SK-N-SH (cell line): ENCODE measurements around the gene ASTN2. TPM values are rescaled to one million over a fixed set of nuclear protein-coding genes. Genes with fewer than 3 reads are reported as not detected.

Source experiments
- CTCF ChIA-PET: fragments of 300-600, 350-600 bp; formaldehyde crosslinking; extraction: SDS; loops from one replicate; lab custom pipeline; 2021; lab: Yijun Ruan, JAX
- POLR2A ChIA-PET: fragments of 350-600 bp; sonication (Branson Sonifier 250); formaldehyde crosslinking; extraction: SDS; loops from one replicate; lab custom pipeline; 2020; ENCODE audit warnings: antibody characterized with exemption, inconsistent platforms; lab: Yijun Ruan, JAX
- DNase-seq: peaks from one replicate; pipeline ENCODE4 v3.0.0; 2012
- H2AFZ ChIP-seq: fragments of 200-600 bp; sonication (generic); 2 replicates; pipeline ENCODE4 v1.8.1; 2016; ENCODE audit warnings: antibody characterized with exemption, mild to moderate bottlenecking, low read depth
- H3F3A ChIP-seq: fragments of 200-600 bp; sonication (generic); replicated peaks from 2 replicates; pipeline ENCODE3; 2016; ENCODE audit warnings: antibody characterized with exemption, mild to moderate bottlenecking; ENCODE audit not compliant: insufficient read depth
- H3K27ac ChIP-seq, 2 experiments: fragments of 200-500 bp in 1 of 2; fragments of 200-600 bp in 1 of 2; sonication (Bioruptor generic) in 1 of 2; sonication (generic), shearing (Covaris generic) in 1 of 2; 2 replicates each; pipeline versions ENCODE4 v1.5.1 to v1.6.1; 2014 to 2016; ENCODE audit warnings: low read depth in 2 of 2, inconsistent platforms in 1 of 2, low read length in 1 of 2, mild to moderate bottlenecking in 1 of 2, mixed read lengths in 1 of 2
- H3K27me3 ChIP-seq: fragments of 200-600 bp; sonication (generic), shearing (Covaris generic); 2 replicates; pipeline ENCODE4 v1.6.1; 2016; ENCODE audit warnings: mixed run types; ENCODE audit not compliant: insufficient read depth
- H3K36me3 ChIP-seq, 2 experiments: fragments of 200-500 bp in 1 of 2; fragments of 200-600 bp in 1 of 2; sonication (Bioruptor generic) in 1 of 2; sonication (generic) in 1 of 2; replicated peaks in 1 of 2; 2 replicates each; pipeline versions ENCODE3 to v1.5.1; 2014 to 2016; ENCODE audit warnings: low read length in 1 of 2, mild to moderate bottlenecking in 1 of 2; ENCODE audit not compliant: insufficient read depth in 2 of 2, control insufficient read depth in 1 of 2
- H3K4me1 ChIP-seq, 2 experiments: fragments of 200-500 bp in 1 of 2; fragments of 200-600 bp in 1 of 2; sonication (Bioruptor generic) in 1 of 2; sonication (generic), shearing (Covaris generic) in 1 of 2; 2 replicates each; pipeline versions ENCODE4 v1.5.1 to v1.6.1; 2014 to 2016; ENCODE audit warnings: low read depth in 1 of 2, low read length in 1 of 2, mixed run types in 1 of 2; ENCODE audit not compliant: insufficient read depth in 2 of 2, control insufficient read depth in 1 of 2
- H3K4me2 ChIP-seq: fragments of 200-600 bp; sonication (generic), shearing (Covaris generic); 2 replicates; pipeline ENCODE4 v1.6.1; 2017; ENCODE audit warnings: mixed run types
- H3K4me3 ChIP-seq, 2 experiments: fragments of 200-500 bp in 1 of 2; fragments of 200-600 bp in 1 of 2; sonication (Bioruptor generic) in 1 of 2; sonication (generic), shearing (Covaris generic) in 1 of 2; 2 replicates each; pipeline versions ENCODE4 v1.5.1 to v1.8.1; 2014 to 2016; ENCODE audit warnings: low read depth in 2 of 2, inconsistent platforms in 1 of 2, low read length in 1 of 2, mild to moderate bottlenecking in 1 of 2, mixed read lengths in 1 of 2, moderate library complexity in 1 of 2
- H3K79me2 ChIP-seq: fragments of 200-600 bp; sonication (generic); 2 replicates; pipeline ENCODE4 v1.8.1; 2017; ENCODE audit warnings: mild to moderate bottlenecking; ENCODE audit not compliant: insufficient read depth
- H3K9ac ChIP-seq: fragments of 200-600 bp; sonication (generic); 2 replicates; pipeline ENCODE4 v1.6.1; 2017; ENCODE audit warnings: mixed run types
- H3K9me2 ChIP-seq: fragments of 200-600 bp; sonication (generic); 2 replicates; pipeline ENCODE4 v1.6.1; 2017; ENCODE audit warnings: mixed run types
- H3K9me3 ChIP-seq: fragments of 200-600 bp; sonication (generic); 2 replicates; pipeline ENCODE4 v1.6.1; 2017; ENCODE audit warnings: mixed run types, mild to moderate bottlenecking, moderate library complexity
- H4K20me1 ChIP-seq: fragments of 200-600 bp; sonication (generic); 2 replicates; pipeline ENCODE4 v1.6.1; 2017; ENCODE audit warnings: mild to moderate bottlenecking, mixed run types; ENCODE audit not compliant: insufficient read depth
- ELF1 ChIP-seq: IDR thresholded peaks from 2 replicates; pipeline ENCODE4 v1.4.0; 2012
- FOXM1 ChIP-seq: IDR thresholded peaks from 2 replicates; pipeline ENCODE4 v1.4.0; 2012; ENCODE audit warnings: low read depth, mild to moderate bottlenecking
- GABPA ChIP-seq: IDR thresholded peaks from 2 replicates; pipeline ENCODE4 v1.4.0; 2012; ENCODE audit warnings: low read depth, mild to moderate bottlenecking
- GATA2 ChIP-seq: sonication (generic); formaldehyde crosslinking; IDR thresholded peaks from 2 replicates; pipeline ENCODE4 v1.5.0; 2020; ENCODE audit warnings: mild to moderate bottlenecking, missing genetic modification reagents
- IRF3 ChIP-seq: fragments of 150-350 bp; IDR thresholded peaks from 2 replicates; pipeline ENCODE4 v1.6.1; 2016; ENCODE audit warnings: mild to moderate bottlenecking, low read depth, low read length
- MEF2A ChIP-seq: IDR thresholded peaks from 2 replicates; pipeline ENCODE4 v1.4.0; 2012; ENCODE audit warnings: low read depth, borderline replicate concordance
- NFIC ChIP-seq: IDR thresholded peaks from 2 replicates; pipeline ENCODE4 v1.4.0; 2012; ENCODE audit warnings: borderline replicate concordance
- NRF1 ChIP-seq: IDR thresholded peaks from 2 replicates; pipeline ENCODE4 v1.6.1; 2012; ENCODE audit warnings: low read depth, mild to moderate bottlenecking, low read length
- RXRA ChIP-seq: IDR thresholded peaks from 2 replicates; pipeline ENCODE4 v1.4.0; 2012; ENCODE audit warnings: low read depth, mild to moderate bottlenecking, borderline replicate concordance
- TCF12 ChIP-seq: IDR thresholded peaks from 2 replicates; pipeline ENCODE4 v1.4.0; 2012
- WGBS: methylation state at CpG from one replicate; pipeline ENCODE4 v1.1.6; 2017; ENCODE audit warnings: low lambda C conversion rate; 5-methylcytosine and 5-hydroxymethylcytosine counted together
- polyA plus RNA-seq, 3 experiments: library from polyadenylated mRNA; depleted of rRNA; stranded (reverse); fragments of >200 nt; gene quantifications; 2 replicates each; pipeline ENCODE4 v1.2.3, GENCODE V29; 2012

The ASTN2 gene
- polyA plus RNA-seq, 1 of the 3 experiments (the other 2 are of a cell fraction): 6.6 TPM

DNA sequence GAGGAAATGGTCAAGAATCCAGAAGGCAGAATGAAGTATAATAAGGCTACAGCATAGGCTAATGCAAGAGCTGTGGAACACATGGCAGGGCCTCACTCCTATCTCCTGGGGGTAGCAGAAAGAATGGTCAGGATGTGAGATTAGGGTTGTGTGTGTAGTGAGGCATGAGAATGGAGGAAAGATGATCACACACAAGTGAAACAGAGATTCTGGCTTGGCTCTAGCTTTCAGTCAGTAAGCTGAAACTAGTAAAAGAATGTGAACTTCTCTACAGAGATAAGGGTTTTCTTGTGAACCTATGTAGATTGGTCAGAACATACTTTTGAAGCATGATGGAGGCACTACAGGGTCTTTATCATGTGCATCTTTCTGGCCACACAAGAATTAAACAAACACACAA, 298.8 kb downstream of the ASTN2 start:
- Histone ChIP-seq H3K4me1 (no peaks in the 10 kb centered on the region; a peak in 2 of 4 replicates), H3K27me3 (no peaks in the 10 kb centered on the region), H3F3A (no peaks in the 10 kb centered on the region), H3K9me2 (no peaks in the 10 kb centered on the region), H2AFZ (no peak overlapping the region), H3K36me3 (no peaks in the 10 kb centered on the region), H3K9ac (no peak overlapping the region), H3K4me2 (no peak overlapping the region), H3K27ac (no peak overlapping the region), H3K9me3 (no peaks in the 10 kb centered on the region), H4K20me1 (no peaks in the 10 kb centered on the region), H3K79me2 (no peaks in the 10 kb centered on the region), H3K4me3 (no peak overlapping the region)
- DNase-seq: no peak
- CTCF ChIA-PET: interaction anchor here (0.7 to 1.6 kb wide), 5 partner anchors 9 to 295 kb away, joined by 3 to 4 read pairs (median 3); no protein-coding TSS in a partner anchor
- POLR2A ChIA-PET: no interaction called here
- TF ChIP-seq TCF12 (no peak), MEF2A (no peak), FOXM1 (no peak), NFIC (no peak), GABPA (no peak), RXRA (no peak)

GRCh38 chr9:117114768-117115167, 300.1 kb downstream of the ASTN2 start:
- Histone ChIP-seq H3K4me1 (peaks cover 0 to 6% of the 10 kb centered on the region in 2 experiments; a peak in 2 of 4 replicates), H3K36me3 (no peaks in the 10 kb centered on the region), H3F3A (no peaks in the 10 kb centered on the region), H2AFZ (no peak overlapping the region), H4K20me1 (no peaks in the 10 kb centered on the region), H3K27ac (no peak overlapping the region), H3K4me3 (no peak overlapping the region)
- TF ChIP-seq GATA2 (CRISPR knock-in tag): no peak
- TF ChIP-seq, all 33 proteins: peak for 0
- no peaks in the 10 kb centered on the region for H3K9me2 ChIP-seq
- ChIA-PET POLR2A (no interaction called here), CTCF (interaction anchor here (0.7 to 1.6 kb wide), 3 partner anchors 10 to 45 kb away, joined by 3 to 4 read pairs (median 3); no protein-coding TSS in a partner anchor)
- no peak overlapping the region for H3K9ac ChIP-seq
- no peaks in the 10 kb centered on the region for H3K79me2 ChIP-seq
- H3K4me2 ChIP-seq: no peak overlapping the region
- no peaks in the 10 kb centered on the region for H3K9me3 ChIP-seq
- no peak for DNase-seq
- WGBS: 0% methylated on average over 2 of the region's 2 CpGs
- no peaks in the 10 kb centered on the region for H3K27me3 ChIP-seq

DNA sequence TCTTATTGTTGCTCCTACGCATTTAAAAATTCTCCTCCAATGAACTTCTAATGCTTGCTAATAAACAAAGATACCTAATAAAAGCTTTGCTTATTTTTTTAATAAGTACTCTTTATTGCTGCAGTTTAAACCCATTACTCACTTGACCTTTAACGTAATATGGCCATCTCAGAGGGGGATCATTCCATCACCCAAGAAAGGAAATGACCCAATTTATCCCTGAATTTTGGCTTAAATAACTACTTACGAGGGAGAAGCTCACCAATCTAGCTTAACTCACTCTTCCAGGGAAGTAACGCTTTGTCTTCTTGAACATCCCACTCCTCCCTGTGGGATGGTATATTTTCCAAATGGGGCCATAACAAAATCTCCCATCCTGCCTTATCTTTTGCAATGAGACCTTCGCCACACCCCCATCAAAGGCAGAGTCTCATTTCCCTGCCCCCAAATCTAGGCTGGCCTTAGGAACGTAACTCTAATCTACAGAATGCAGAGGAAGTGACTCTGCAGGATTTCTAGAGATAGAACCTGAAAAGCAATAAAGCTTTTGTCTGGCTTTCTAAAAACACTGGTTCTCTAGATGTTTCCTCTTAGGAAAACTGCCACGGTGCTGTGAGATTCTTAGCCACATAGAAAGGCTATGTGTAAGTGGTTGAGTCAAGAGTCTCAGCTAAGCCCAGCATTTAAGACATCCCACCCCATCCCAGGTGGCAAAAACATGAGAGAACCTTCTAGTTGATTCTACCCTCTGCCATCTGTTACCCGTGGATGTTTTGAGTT, 310.0 kb downstream of the ASTN2 start:
- Histone ChIP-seq H3K4me3 (no peak overlapping the region), H3K27me3 (no peaks in the 10 kb centered on the region), H3K9me2 (no peaks in the 10 kb centered on the region), H3K9me3 (no peaks in the 10 kb centered on the region), H3K4me2 (no peak overlapping the region), H3K27ac (no peak overlapping the region), H2AFZ (no peak overlapping the region)
- CTCF ChIA-PET: interaction anchor here (1.1 to 1.4 kb wide), 2 partner anchors 9 to 308 kb away, joined by 3 to 5 read pairs; no protein-coding TSS in a partner anchor
- WGBS: 38% methylated on average over 8 of the region's 8 CpGs
- no peak for TF ChIP-seq ELF1
- no peak for TF ChIP-seq NFIC
- no peak for TF ChIP-seq IRF3
- no peak for TF ChIP-seq NRF1
- TF ChIP-seq, all 33 proteins: peak for 0
- H3K79me2 ChIP-seq: no peaks in the 10 kb centered on the region
- peaks cover 3% of the 10 kb centered on the region for H3F3A ChIP-seq
- no peak overlapping the region for H3K9ac ChIP-seq
- DNase-seq: no peak
- H3K36me3 ChIP-seq: no peaks in the 10 kb centered on the region
- H4K20me1 ChIP-seq: no peaks in the 10 kb centered on the region
- POLR2A ChIA-PET: no interaction called here
- no peaks in the 10 kb centered on the region; a peak in 1 of 4 replicates for H3K4me1 ChIP-seq
